MM.1S (cell line): ENCODE data around the gene ELANE.
"Not testable (repeated sequence)": the region's sequence is repeated elsewhere in the genome, so short reads cannot be mapped to it uniquely, and the experiment has no call there.

Experiments
- DNase-seq: peaks from one replicate; pipeline ENCODE4 v3.0.0-alpha.2; 2015
- H2AFZ ChIP-seq: fragments of 300-600 bp; sonication (generic); 2 replicates; pipeline ENCODE4 v1.6.0; 2016; ENCODE audit warnings: antibody characterized with exemption, low read length
- H3F3A ChIP-seq: fragments of 300-600 bp; sonication (generic); 2 replicates; pipeline ENCODE4 v1.6.1; 2016; ENCODE audit warnings: mild to moderate bottlenecking, antibody characterized with exemption, low read length, moderate library complexity, mixed read lengths; ENCODE audit not compliant: insufficient read depth
- H3K27ac ChIP-seq: fragments of 300-600 bp; sonication (generic); 2 replicates; pipeline ENCODE4 v1.5.1; 2016; ENCODE audit warnings: mild to moderate bottlenecking, low read length
- H3K27me3 ChIP-seq: fragments of 300-600 bp; sonication (generic); replicated peaks from 2 replicates; pipeline ENCODE4 v1.6.0; 2016; ENCODE audit warnings: low read length; ENCODE audit not compliant: insufficient read depth
- H3K36me3 ChIP-seq: fragments of 300-600 bp; sonication (generic); replicated peaks from 2 replicates; pipeline ENCODE4 v1.6.1; 2016; ENCODE audit warnings: mild to moderate bottlenecking, low read length, mixed read lengths; ENCODE audit not compliant: insufficient read depth
- H3K4me1 ChIP-seq: fragments of 300-600 bp; sonication (generic); 2 replicates; pipeline ENCODE4 v1.6.1; 2016; ENCODE audit warnings: low read length, mixed read lengths
- H3K4me2 ChIP-seq: fragments of 300-600 bp; sonication (generic); 2 replicates; pipeline ENCODE4 v1.6.0; 2016; ENCODE audit warnings: low read depth, low read length
- H3K4me3 ChIP-seq: fragments of 300-600 bp; sonication (generic); 2 replicates; pipeline ENCODE4 v1.5.1; 2016; ENCODE audit warnings: low read length, mixed read lengths
- H3K79me2 ChIP-seq: fragments of 300-600 bp; sonication (generic); 2 replicates; pipeline ENCODE4 v1.6.1; 2016; ENCODE audit warnings: mixed run types, low read length, mixed read lengths
- H3K9ac ChIP-seq: fragments of 300-600 bp; sonication (generic); 2 replicates; pipeline ENCODE4 v1.6.1; 2016; ENCODE audit warnings: low read length, mixed read lengths
- H3K9me2 ChIP-seq: fragments of 300-600 bp; sonication (generic); replicated peaks from 2 replicates; pipeline ENCODE4 v1.6.1; 2016; ENCODE audit warnings: mild to moderate bottlenecking, low read length, mixed read lengths; ENCODE audit not compliant: insufficient read depth
- H3K9me3 ChIP-seq: fragments of 300-600 bp; sonication (generic); replicated peaks from 2 replicates; pipeline ENCODE4 v1.6.1; 2016; ENCODE audit warnings: mild to moderate bottlenecking, low read length, mixed read lengths; ENCODE audit not compliant: insufficient read depth
- H4K20me1 ChIP-seq: fragments of 300-600 bp; sonication (generic); 2 replicates; pipeline ENCODE4 v1.6.1; 2016; ENCODE audit warnings: mild to moderate bottlenecking, low read length, moderate library complexity, mixed read lengths; ENCODE audit not compliant: insufficient read depth
- CTCF ChIP-seq: fragments of 300-600 bp; sonication (generic); IDR thresholded peaks from 2 replicates; pipeline ENCODE4 v1.5.1; 2016; ENCODE audit warnings: antibody characterized with exemption, low read length, mixed read lengths
- EZH2 ChIP-seq: fragments of 300-600 bp; sonication (generic); optimal IDR thresholded peaks from 2 replicates; pipeline ENCODE3; 2017; ENCODE audit warnings: low read depth, mild to moderate bottlenecking, antibody characterized with exemption, low read length, mixed read lengths
- EZH2phosphoT487 ChIP-seq: fragments of 300-600 bp; sonication (generic); IDR thresholded peaks from 2 replicates; pipeline ENCODE4 v1.6.1; 2018; ENCODE audit warnings: antibody characterized with exemption, low read length

The ELANE gene

DNA sequence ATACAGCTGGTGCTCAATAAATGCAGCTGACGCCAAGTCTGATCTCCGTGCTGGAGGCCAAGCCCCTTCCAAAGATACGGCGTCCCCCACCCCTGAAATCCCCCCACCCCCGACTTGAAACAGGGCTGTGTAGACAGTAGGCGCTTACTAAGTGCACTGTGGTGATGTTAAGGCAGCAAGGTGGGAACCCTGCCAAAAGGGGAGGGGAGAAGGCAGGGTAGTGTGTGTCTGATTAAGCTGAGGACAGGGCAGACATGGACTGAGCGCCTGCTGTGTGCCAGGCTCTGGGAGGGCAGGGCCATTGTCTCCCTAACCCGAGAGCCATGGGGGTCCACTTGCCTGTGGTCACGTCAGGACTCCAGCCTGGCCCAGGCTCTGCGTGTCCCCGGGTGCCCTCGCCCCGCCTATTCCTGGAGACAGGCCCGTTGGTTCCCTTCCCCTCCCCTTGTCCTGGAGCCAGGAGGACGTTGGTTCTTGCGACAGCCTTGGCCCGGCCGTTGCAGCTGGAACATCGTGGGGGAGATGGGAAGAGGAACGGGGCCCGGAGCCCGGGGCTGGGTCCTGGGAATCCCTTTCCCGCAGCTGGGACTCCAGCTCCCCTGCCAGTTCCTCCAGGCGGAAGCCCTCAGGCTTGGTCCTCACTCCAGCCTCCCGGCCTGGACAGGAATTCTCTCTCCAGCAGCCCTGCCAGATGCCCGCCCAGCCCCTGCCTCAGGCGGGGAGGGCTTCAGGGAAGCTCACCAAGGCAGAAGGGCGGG is 1.7 kb upstream of the ELANE start:
- no peaks in the 10 kb centered on the region for H4K20me1 ChIP-seq
- H3K4me3 ChIP-seq: no peak overlapping the region
- no peaks in the 10 kb centered on the region for H3K79me2 ChIP-seq
- no peaks in the 10 kb centered on the region for H3K9me2 ChIP-seq
- H2AFZ ChIP-seq: no peak overlapping the region
- H3F3A ChIP-seq: peaks cover 4% of the 10 kb centered on the region; the same call in 1 of the 2 replicates
- no peak overlapping the region for H3K4me2 ChIP-seq
- H3K36me3 ChIP-seq: no peaks in the 10 kb centered on the region
- H3K9ac ChIP-seq: no peak overlapping the region
- H3K4me1 ChIP-seq: no peaks in the 10 kb centered on the region
- no peak for DNase-seq
- TF ChIP-seq EZH2phosphoT487 (no peak), CTCF (no peak), EZH2 (no peak)
- no peak overlapping the region for H3K27ac ChIP-seq
- no peaks in the 10 kb centered on the region for H3K9me3 ChIP-seq
- H3K27me3 ChIP-seq: peaks cover 87% of the 10 kb centered on the region

GRCh38 chr19:850979-851335 is 1.1 kb upstream of the ELANE start:
- H3K4me2 ChIP-seq: no peak overlapping the region
- H2AFZ ChIP-seq: no peak overlapping the region
- H3K4me3 ChIP-seq: no peak overlapping the region
- no peaks in the 10 kb centered on the region for H3K9me3 ChIP-seq
- H3F3A ChIP-seq: no peaks in the 10 kb centered on the region
- no peaks in the 10 kb centered on the region for H3K36me3 ChIP-seq
- DNase-seq: no peak
- TF ChIP-seq CTCF (no peak), EZH2 (no peak), EZH2phosphoT487 (no peak)
- no peaks in the 10 kb centered on the region for H3K79me2 ChIP-seq
- H3K9me2 ChIP-seq: no peaks in the 10 kb centered on the region
- H3K27me3 ChIP-seq: peaks cover 90% of the 10 kb centered on the region
- no peak overlapping the region for H3K9ac ChIP-seq
- no peaks in the 10 kb centered on the region for H3K4me1 ChIP-seq
- H3K27ac ChIP-seq: no peak overlapping the region
- no peaks in the 10 kb centered on the region for H4K20me1 ChIP-seq

DNA sequence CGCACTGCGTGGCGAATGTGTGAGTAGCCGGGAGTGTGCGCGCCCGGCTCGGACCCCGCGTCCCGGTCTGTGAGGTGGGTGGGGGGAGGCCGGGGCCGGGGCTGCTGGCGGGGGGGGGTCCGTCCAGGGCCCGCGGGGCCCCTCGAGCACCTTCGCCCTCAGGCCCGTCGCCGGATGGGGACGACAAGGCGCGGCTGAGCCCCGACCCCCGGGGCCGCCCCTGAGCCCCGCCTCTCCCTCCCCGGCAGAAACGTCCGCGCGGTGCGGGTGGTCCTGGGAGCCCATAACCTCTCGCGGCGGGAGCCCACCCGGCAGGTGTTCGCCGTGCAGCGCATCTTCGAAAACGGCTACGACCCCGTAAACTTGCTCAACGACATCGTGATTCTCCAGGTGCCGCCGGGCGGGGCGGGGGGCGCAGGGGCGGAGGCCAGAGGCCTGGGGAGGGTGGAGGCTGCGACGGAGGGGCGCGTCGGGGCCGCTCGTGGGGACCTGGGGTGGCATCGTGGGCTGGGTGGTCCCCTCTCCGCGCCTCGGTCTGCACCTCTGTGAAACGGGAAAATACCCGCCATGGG is 997 bp downstream of the ELANE start:
- no peak for DNase-seq
- Histone ChIP-seq H2AFZ (no peak overlapping the region), H3K9ac (no peak overlapping the region), H3K9me2 (no peaks in the 10 kb centered on the region), H3K36me3 (no peaks in the 10 kb centered on the region), H3K4me2 (no peak overlapping the region), H3K9me3 (no peaks in the 10 kb centered on the region), H4K20me1 (no peaks in the 10 kb centered on the region), H3K27ac (no peak overlapping the region), H3K27me3 (peaks cover 74% of the 10 kb centered on the region), H3K4me3 (no peak overlapping the region), H3F3A (no peaks in the 10 kb centered on the region), H3K4me1 (no peaks in the 10 kb centered on the region), H3K79me2 (no peaks in the 10 kb centered on the region)
- TF ChIP-seq CTCF: no peak
- TF ChIP-seq EZH2: no peak

- H3K4me1 ChIP-seq, H3K27ac ChIP-seq: not testable (repeated sequence)
Measured at GRCh38 chr19:853614-854220, 1.6 kb downstream of the ELANE start.

More at GRCh38 chr19:853614-854220, 1.6 kb downstream of the ELANE start:
- H4K20me1 ChIP-seq, H3K4me3 ChIP-seq, H3K9ac ChIP-seq, H2AFZ ChIP-seq, H3K79me2 ChIP-seq, DNase-seq, H3K9me3 ChIP-seq, H3F3A ChIP-seq, H3K36me3 ChIP-seq, H3K4me2 ChIP-seq, H3K9me2 ChIP-seq: not testable (repeated sequence)
- peaks cover 74% of the 10 kb centered on the region for H3K27me3 ChIP-seq
